Calu3 (cell line): Measurements from ENCODE around the gene MACROH2A2. TPM values are rescaled to one million over a fixed set of nuclear protein-coding genes. Genes with fewer than 3 reads are reported as not detected.
"Not testable (repeated sequence)": the region's sequence is repeated elsewhere in the genome, so short reads cannot be mapped to it uniquely, and the experiment has no call there.

ENCODE experiments used
- BruUV-seq: library from RNA; stranded (reverse); fragments of 400-500 nt; replicated peaks from 2 replicates; lab custom pipeline; 2021; lab: Mats Ljungman, UMichigan
- CTCF ChIA-PET: fragments of 300-600 bp; sonication (Branson Sonifier 250); formaldehyde crosslinking; loops from one replicate; lab custom pipeline; 2022; ENCODE audit warnings: antibody characterized with exemption; lab: Charles Lee
- DNase-seq: peaks from one replicate; pipeline ENCODE4 v3.0.0; 2022
- H3K27ac Mint-ChIP-seq: one replicate; pipeline ENCODE4 v1.8.0; 2022; ENCODE audit warnings: mixed read lengths; ENCODE audit not compliant: unreplicated experiment
- H3K27me3 Mint-ChIP-seq: one replicate; pipeline ENCODE4 v1.8.0; 2022; ENCODE audit warnings: mixed read lengths; ENCODE audit not compliant: unreplicated experiment
- H3K36me3 Mint-ChIP-seq: one replicate; pipeline ENCODE4 v1.8.0; 2022; ENCODE audit warnings: mild to moderate bottlenecking, moderate library complexity, mixed read lengths; ENCODE audit not compliant: insufficient read depth, unreplicated experiment
- H3K4me1 Mint-ChIP-seq: one replicate; pipeline ENCODE4 v1.8.0; 2022; ENCODE audit warnings: mild to moderate bottlenecking, low read depth, mixed read lengths; ENCODE audit not compliant: unreplicated experiment
- H3K4me3 Mint-ChIP-seq: one replicate; pipeline ENCODE4 v1.8.0; 2022; ENCODE audit warnings: mild to moderate bottlenecking, low read depth, moderate library complexity, mixed read lengths; ENCODE audit not compliant: unreplicated experiment
- H3K9me3 Mint-ChIP-seq: one replicate; pipeline ENCODE4 v1.8.0; 2022; ENCODE audit warnings: low read depth, mixed read lengths; ENCODE audit not compliant: unreplicated experiment
- intact Hi-C: fragments of 100-400 bp; cut with micrococcal nuclease; formaldehyde crosslinking; loops from one replicate; pipeline ENCODE4 v1.10.0; 2022; ENCODE audit not compliant: unreplicated experiment
- total RNA-seq: library from RNA; stranded (reverse); gene quantifications from 2 replicates; pipeline ENCODE4 v1.2.3, GENCODE V29; 2022
- TF ChIP-seq, protein P1 (sequence below): fragments of 200-600 bp; IDR thresholded peaks from one replicate; pipeline ENCODE4 v1.8.0; 2022; ENCODE audit warnings: antibody characterized with exemption; ENCODE audit not compliant: unreplicated experiment

MACROH2A2 gene
- total RNA-seq, 1 experiment from 2014 or later = 24.5 TPM

DNA sequence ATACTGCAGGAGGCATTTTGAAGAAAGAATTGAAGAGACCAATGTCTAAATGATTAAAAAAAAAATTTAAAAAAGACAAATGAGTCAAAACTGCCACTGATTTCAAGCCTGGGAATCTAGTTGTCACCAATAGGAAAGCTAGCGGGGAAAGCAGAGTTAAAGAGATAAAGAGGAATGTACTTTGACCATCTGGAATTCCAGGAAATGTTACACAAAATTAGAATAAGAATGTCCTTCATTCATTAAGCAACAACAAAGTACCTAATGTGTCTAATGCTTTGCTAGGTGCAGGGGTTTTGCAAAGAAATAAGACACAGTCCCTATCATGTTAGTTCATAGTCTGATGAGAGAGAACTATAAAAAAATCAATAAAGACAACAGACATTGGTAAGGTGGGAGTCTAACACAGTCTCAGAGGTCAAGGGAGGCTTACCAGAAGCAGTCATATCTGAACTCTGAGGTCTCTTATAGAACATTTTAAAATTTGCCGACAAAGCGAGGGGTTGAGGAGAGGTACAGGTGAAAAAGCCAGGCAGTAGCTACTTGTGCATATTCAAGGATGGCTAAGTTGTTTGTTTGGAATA lies 102.7 kb downstream of the MACROH2A2 start:
- BruUV-seq = no TSS peak
- H3K27ac Mint-ChIP-seq = no peak overlapping the region

DNA sequence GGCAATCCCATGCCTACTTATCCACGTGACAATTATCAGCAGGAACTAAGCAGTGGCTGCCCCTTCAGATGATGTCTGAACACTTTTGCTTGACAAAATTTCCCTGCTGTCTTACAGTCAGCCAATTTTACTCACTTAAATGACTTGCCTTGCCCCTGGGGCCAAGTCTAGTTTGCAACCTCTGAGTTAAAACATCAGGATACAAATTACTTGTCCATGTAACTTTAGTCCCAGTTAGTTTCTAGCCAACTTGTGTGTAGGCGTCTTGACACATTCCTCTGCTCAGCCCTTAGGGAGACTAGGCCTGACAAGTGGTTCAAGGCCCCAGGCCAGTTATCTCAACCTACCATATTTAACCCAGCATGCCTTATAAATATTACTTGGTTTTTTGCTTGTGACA lies 105.5 kb downstream of the MACROH2A2 start:
- Mint-ChIP-seq H3K4me1 (peaks cover 23% of the 10 kb centered on the region), H3K27me3 (no peaks in the 10 kb centered on the region), H3K27ac (no peak overlapping the region), H3K36me3 (peaks cover 70% of the 10 kb centered on the region), H3K4me3 (no peak overlapping the region), H3K9me3 (no peaks in the 10 kb centered on the region)
- DNase-seq = no peak
- intact Hi-C loops = no loop called here
- CTCF ChIA-PET = interaction anchor here (0.8 kb wide), 1 partner anchor 12 kb away, joined by 3 read pairs; the partner anchor contains the start of gene TYSND1
- TF ChIP-seq, protein P1, sequence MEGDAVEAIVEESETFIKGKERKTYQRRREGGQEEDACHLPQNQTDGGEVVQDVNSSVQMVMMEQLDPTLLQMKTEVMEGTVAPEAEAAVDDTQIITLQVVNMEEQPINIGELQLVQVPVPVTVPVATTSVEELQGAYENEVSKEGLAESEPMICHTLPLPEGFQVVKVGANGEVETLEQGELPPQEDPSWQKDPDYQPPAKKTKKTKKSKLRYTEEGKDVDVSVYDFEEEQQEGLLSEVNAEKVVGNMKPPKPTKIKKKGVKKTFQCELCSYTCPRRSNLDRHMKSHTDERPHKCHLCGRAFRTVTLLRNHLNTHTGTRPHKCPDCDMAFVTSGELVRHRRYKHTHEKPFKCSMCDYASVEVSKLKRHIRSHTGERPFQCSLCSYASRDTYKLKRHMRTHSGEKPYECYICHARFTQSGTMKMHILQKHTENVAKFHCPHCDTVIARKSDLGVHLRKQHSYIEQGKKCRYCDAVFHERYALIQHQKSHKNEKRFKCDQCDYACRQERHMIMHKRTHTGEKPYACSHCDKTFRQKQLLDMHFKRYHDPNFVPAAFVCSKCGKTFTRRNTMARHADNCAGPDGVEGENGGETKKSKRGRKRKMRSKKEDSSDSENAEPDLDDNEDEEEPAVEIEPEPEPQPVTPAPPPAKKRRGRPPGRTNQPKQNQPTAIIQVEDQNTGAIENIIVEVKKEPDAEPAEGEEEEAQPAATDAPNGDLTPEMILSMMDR = no peak
- BruUV-seq = no TSS peak

More for the DNA sequence above, 102.7 kb downstream of the MACROH2A2 start:
- Mint-ChIP-seq H3K27me3 (no peaks in the 10 kb centered on the region), H3K4me1 (peaks cover 7% of the 10 kb centered on the region), H3K9me3 (no peaks in the 10 kb centered on the region), H3K36me3 (peaks cover 76% of the 10 kb centered on the region), H3K4me3 (no peak overlapping the region)
- TF ChIP-seq, protein P1 = no peak
- CTCF ChIA-PET = interaction anchor here (1.6 kb wide), 1 partner anchor 9 kb away, joined by 3 read pairs; the partner anchor contains the start of gene TYSND1
- intact Hi-C loops = no loop called here
- no peak for DNase-seq

DNA sequence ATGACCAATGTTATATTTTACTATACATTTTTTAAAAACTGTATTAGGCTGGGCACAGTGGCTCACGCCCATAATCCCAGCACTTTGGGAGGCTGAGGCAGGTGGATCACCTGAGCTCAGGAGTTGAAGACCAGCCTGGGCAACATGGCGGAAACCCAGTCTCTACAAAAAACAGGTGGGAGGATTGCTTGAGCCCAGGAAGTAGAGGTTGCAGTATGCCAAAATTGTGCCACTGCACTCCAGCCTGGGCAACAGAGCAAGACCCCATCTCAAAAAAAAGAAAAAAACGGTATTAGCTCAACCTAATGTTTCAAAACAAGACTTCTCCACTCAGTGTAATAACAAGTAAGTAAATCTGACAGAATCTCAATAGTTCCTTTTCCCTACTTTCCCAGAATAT lies 106.7 kb downstream of the MACROH2A2 start:
- BruUV-seq, intact Hi-C loops: not testable (repeated sequence)
- H3K4me1 Mint-ChIP-seq = peaks cover 35% of the 10 kb centered on the region

DNA sequence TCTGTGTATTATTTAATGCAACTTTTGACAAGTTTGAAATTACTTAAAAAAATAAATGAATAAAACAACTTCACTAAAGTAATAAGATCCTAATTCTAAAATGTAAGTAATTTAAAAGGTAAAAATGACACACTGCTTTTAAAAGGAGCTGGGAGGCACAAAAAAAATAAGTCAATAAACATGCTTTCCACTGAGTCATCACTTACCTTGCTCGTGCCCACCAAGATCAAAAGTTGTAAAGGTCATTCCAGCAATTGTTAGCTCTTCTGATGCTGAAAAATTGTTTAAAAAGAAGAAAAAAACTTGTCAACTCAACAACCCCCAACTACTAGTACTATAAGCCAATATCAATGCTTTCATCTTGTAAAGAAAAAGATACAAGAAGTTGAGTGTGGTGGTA lies 108.2 kb downstream of the MACROH2A2 start:
- H3K9me3 Mint-ChIP-seq = no peaks in the 10 kb centered on the region
- BruUV-seq = no TSS peak
- TF ChIP-seq, protein P1 = no peak
- no peak overlapping the region for H3K4me3 Mint-ChIP-seq
- H3K4me1 Mint-ChIP-seq = peaks cover 28% of the 10 kb centered on the region
- CTCF ChIA-PET = interaction anchor here (0.5 to 1.0 kb wide), 2 partner anchors 10 to 510 kb away, joined by 4 read pairs; partner anchors contain the start of gene SAR1A
- DNase-seq = no peak
- no peak overlapping the region for H3K27ac Mint-ChIP-seq
- H3K36me3 Mint-ChIP-seq = peaks cover 51% of the 10 kb centered on the region
- H3K27me3 Mint-ChIP-seq = no peaks in the 10 kb centered on the region
- intact Hi-C loops = no loop called here

More for the DNA sequence above, 106.7 kb downstream of the MACROH2A2 start:
- H3K4me3 Mint-ChIP-seq, H3K9me3 Mint-ChIP-seq, CTCF ChIA-PET, H3K27me3 Mint-ChIP-seq, H3K27ac Mint-ChIP-seq, DNase-seq: not testable (repeated sequence)
- H3K36me3 Mint-ChIP-seq = peaks cover 57% of the 10 kb centered on the region

Other genes starting within 250 kb of the MACROH2A2 start
- 20.6 and 21.1 TPM in 2 replicates for gene AIFM2, start 80.0 kb downstream of the MACROH2A2 start, total RNA-seq
- 21.4 and 24.6 TPM in 2 replicates for gene TYSND1, start 93.9 kb downstream of the MACROH2A2 start, total RNA-seq
- 166 and 175 TPM in 2 replicates for gene SAR1A, start 117.7 kb downstream of the MACROH2A2 start, total RNA-seq
- 260 and 280 TPM in 2 replicates for gene PPA1, start 180.6 kb downstream of the MACROH2A2 start, total RNA-seq
- 0.20 and 0.24 TPM in 2 replicates for gene NPFFR1, start 231.2 kb downstream of the MACROH2A2 start, total RNA-seq